ENCODE measurements around the gene POU2F1. TPM values are rescaled to one million over a fixed set of nuclear protein-coding genes. Genes with fewer than 3 reads are reported as not detected.

Gene POU2F1
- total RNA-seq, 1 donor from 2014 or later = 4.0 TPM

DNA sequence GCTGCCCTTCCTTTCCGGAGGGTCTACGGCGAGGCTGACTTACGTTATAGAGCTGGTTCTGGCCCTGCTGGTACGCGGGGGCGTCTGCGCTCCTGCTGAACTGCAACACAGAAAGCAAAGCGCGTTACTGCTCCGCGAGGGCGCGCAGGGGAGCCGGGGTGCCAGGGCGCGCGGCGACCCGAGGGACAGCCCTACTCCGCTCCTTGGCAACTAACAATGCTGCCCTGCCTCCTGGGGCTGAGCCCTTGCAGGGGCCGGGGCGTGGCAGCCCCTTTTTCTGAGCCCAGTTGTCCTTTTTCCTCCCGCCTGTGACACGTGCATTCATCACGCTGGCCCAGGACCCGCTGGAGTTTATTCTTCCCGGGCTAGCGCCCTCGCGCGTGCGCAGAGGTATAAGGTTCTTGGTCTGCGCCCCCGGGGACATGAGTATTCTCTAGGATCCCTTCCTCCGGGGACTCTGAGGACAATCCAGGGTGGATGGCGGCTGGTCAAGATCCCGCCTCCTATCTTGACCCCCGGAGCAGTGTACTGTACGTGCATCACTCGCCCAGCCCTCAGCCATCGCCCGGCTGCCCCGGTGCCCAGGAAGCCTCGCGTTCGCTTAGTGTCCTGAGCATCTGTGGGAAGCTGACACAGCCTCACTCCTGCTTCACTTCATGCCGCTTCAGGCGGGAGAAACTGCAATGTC, 218.8 kb downstream of the POU2F1 start:
- DNase-seq (ENCODE audit: low read depth in 2 of 2) = peak; percentile 39 to 56

DNA sequence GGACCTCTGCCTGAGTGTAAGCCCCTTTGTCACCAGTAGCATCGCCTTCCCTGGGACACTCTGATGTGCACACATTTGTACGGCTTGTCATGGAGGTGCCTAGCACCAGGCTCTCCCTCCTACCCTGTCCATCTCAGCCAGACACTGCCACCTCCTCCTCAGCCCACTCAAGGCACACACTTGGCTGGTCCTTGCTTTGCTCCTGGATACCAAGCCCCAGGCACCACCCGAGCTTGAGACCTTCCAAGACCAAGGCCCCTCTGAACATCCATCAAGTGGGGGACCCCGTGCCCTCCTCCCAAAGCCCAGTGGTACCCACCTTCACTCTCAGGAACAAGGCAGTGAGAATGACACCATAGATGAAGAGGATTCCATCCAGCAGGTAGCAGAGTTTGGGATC, 219.7 kb downstream of the POU2F1 start:
- DNase-seq (ENCODE audit: low read depth in 2 of 2) = no peak

DNA sequence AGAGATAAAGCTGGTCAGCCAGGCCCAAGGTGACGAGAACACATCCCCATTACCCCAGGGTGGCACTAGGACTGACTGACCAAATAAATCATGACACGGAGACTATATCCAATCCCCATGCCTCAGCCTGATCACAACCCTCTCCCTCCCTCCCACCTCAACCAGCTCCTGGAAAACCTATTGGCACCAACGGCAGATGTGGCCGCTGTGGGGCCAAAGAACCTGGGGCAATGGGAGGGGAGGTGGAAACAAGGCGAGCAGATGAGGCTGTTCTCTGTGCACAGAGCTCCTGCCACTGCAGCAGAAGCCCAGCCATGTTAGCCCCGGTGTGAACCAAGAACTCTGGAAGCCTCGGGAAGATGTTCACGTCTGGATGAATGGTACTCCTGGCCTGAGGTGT, 220.1 kb downstream of the POU2F1 start:
- no peak for DNase-seq (ENCODE audit: low read depth in 2 of 2)

DNA sequence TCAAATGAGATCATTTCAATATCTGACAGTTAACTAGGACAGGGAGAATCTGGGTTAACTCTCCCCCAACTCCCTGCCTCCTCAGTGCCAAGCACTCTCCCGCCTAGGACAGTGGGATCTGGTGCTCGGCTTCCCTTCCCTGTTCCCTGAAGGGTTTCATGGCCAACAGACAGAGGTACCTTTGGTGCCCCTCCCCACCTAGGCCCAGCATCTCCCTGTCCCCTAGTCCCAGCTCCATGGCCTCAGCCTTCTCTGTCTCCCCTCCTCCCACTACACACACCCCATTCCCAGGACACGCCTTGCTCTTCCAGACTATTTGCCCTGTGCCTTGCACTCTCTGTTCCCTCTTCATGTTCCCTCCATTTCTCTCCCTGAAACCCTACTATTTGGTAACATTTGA, 220.5 kb downstream of the POU2F1 start:
- no peak for DNase-seq (ENCODE audit: low read depth in 2 of 2)

DNA sequence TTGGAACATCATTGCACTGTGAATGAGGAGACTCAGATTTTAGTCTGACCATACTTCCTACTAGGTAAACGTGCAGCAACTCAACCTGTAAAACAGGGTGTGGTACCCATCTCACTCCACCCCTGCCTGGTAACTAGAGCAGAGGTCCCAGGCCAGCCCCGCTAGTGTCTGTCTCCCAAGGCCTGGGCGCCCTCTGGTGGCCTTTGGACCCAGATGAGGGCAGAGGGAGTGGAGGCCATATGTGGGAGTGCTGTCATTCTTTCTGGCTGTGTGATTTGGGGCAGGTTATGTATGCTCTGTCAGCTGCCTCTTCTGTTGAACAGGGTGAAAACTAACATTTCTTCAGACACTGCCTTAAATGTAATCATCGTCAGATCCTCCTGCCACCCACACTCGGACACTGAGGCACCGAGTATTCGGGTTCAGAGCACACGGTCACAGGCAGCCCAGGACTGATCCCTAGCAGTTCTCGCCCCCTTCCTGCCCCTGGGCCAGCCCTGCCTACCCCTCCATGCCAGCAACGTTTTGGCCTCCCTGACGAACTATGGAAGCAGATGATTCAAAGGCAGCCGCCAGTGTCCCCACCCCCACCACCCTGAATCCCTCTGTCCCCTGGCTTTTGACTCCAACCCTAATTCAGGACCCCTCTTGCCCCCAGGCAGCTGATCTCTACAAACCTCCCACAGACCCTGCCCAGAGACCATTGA, 221.6 kb downstream of the POU2F1 start:
- peak; percentile 72 to 82 for DNase-seq (ENCODE audit: low read depth in 2 of 2)

DNA sequence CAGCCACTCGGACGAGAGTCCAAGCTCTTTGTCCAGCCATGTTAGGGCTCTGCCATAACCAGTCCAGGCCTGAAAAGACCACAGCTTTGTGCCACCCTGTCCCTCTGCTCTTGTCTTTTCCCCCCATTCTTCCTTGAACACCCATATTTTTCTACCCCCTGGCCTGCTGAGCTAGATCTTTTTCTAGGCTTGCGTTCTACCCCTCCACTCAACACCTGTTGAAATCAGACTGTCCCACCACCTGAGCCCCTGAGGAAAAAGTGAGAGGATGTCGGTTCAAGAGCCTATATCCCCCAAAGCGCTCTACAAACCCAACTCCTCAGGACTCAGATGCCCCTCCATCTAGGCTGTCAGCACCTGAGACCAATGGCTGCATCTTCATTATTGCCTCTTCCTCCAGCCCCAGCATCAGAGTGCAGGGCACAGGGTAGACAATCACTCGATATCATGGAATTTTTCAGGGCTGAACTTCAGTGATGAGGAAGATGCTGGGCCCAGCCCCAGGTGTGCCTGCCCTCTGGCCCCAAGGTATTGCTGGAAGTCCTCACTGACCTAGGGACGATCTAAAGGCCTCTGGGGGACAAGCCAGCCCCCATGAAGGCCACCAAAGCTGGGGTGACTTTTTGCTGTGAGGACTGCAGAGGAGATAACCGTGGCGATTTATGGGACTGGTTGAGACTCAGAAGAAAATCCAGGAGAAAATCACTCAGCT, 222.3 kb downstream of the POU2F1 start:
- DNase-seq (ENCODE audit: low read depth in 2 of 2) = no peak

DNA sequence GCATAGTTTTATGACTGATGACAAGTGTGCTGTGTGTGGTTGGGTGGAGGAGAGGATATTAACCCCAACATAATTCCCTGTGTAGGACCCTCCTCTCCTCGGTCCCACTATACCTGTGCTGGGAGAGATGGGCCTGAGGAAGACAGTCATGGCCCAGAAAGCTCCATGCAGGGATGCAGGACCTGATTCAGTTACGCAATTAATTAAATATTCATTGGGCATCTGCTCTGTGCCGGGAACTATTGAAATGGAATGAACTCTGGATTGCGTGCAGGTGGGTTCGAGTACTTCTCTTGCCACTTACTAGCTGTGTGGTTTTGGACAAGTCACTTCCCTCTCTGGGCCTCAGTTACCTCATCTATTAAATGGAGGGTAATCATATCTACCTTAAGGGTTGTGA, 223.1 kb downstream of the POU2F1 start:
- no peak for DNase-seq (ENCODE audit: low read depth in 2 of 2)

DNA sequence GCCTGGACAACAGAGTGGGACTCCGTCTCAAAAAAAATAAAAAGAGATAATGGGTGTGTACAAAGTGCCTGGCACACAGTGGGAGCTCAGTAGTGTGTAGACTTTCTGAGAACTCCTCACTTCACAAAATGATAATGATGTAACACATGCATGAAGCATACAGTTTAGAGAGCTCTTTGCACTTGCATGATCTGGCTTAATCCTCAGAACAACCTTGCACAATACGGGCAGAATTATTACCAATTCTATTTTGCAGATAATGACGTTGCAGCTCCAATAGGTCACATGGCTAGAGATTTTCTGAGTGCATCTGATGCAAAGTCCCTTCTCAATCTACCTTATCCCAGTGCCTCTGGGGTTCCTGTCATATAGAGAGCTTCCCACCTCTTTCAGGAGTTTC, 226.3 kb downstream of the POU2F1 start:
- DNase-seq (ENCODE audit: low read depth in 2 of 2) = no peak

DNA sequence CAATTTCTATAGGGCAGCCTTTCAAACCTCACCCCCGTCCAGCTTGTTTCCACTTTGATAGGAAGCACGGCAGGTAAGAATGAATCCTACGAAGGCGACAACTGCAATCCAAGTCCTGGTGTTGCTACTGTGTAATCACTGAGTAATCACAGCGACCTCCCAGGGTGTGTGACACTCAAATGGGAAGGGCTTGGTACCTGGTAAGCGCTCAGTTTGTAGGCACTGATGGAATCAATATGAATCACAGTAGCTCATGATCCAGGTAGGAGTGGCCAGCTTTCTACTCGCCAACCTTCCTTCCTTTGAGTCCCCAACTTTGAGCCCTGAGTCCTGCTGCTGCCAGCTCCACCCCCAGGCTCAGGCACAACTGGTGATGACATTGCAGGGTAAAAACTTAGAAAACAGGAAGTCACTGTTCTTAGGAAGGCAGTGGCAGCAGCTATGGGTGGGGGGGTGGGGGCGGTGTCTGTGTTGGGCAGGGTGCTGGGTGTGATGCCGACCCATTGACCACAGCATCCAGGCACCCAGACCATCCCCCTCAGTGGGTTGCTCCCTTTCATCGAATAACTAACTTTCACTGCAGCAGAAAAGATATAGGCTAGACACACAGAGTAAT, 226.9 kb downstream of the POU2F1 start:
- DNase-seq (ENCODE audit: low read depth in 2 of 2) = peak in 1 of 2 donors; percentile 2

DNA sequence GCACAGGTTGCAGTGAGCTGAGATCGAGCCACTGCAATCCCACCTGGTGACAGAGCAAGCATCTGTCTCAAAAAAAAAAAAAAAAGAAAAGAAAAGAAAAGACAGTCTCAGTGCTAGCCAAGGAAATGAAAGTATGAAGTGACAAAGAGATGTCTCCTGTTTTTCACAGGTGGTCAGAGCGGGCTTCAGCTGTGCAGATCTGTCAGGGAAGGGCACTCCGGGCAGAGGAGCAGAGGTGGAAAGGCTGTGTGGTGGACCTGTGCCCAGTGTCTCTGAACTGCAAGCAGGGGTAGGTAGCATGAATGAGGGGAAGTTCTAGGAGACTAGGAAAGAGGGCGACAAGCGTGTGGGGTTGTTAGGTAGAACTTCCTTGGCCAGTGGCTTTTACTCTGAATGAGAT, 230.2 kb downstream of the POU2F1 start:
- no peak for DNase-seq (ENCODE audit: low read depth in 2 of 2)

DNA sequence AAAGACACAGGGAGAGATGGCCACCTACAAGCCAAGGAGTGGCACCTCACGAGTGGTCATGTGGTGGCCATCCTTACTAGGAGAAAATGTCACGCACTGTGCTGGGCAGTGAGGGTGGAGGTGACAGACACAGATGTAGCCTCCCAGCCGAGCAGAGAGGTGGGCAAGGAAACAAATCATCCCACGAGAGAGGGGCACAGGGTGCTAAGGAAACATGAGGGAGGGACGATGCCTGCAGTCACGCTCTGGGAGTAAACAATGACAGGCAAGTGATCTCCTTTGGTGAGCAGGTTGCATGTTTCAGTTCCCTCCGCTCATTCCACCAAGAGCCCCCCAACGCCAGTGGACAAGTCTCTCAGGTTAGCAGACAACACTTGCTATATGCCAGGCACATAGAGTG, 231.8 kb downstream of the POU2F1 start:
- DNase-seq (ENCODE audit: low read depth in 2 of 2) = no peak

DNA sequence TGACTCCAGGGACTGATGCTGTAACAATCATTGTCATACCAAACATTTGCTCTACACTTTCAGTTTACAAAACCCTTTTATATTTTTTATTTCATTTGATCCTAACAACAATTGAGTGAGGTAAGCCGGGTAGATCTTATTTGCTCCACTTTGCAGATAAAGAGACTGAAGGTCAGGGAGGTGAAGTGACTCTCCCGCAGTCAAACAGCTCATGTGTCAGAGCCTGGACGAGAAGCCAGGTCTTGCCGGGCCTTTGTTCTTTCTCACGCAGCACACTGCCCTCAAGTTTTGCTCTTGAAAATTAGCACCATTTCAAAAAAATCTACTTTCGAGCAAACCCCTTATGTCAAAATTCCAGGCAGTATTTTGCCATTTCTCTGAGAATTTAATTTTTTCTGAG, 232.4 kb downstream of the POU2F1 start:
- no peak for DNase-seq (ENCODE audit: low read depth in 2 of 2)

DNA sequence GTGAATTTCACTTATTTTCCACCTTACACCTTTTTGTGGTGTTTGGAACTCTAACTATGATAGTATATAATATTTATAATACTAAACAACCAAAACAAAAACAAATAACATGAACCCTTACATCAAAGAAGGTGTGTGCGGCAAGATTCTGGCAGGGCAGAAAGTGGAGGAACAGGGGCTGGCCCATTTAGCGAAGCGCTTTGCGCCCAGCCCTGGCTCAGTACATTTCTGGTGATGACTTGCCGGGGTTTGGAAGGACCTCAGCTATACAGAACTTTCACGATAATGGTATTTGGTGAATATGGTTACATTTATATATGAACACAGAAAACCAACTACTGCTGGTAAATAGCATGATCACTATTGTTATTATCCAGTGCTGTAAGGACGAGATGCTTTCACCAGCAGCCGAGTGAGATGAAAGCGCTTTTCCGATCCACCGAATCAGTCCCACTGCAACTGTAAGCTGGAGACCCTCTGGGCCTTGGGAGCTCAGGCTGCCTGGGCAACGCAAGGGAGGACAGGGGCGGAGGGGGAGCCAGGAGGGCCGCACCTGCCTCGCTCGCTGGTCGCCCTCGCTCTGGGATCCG, 233.7 kb downstream of the POU2F1 start:
- DNase-seq (ENCODE audit: low read depth in 2 of 2) = no peak

DNA sequence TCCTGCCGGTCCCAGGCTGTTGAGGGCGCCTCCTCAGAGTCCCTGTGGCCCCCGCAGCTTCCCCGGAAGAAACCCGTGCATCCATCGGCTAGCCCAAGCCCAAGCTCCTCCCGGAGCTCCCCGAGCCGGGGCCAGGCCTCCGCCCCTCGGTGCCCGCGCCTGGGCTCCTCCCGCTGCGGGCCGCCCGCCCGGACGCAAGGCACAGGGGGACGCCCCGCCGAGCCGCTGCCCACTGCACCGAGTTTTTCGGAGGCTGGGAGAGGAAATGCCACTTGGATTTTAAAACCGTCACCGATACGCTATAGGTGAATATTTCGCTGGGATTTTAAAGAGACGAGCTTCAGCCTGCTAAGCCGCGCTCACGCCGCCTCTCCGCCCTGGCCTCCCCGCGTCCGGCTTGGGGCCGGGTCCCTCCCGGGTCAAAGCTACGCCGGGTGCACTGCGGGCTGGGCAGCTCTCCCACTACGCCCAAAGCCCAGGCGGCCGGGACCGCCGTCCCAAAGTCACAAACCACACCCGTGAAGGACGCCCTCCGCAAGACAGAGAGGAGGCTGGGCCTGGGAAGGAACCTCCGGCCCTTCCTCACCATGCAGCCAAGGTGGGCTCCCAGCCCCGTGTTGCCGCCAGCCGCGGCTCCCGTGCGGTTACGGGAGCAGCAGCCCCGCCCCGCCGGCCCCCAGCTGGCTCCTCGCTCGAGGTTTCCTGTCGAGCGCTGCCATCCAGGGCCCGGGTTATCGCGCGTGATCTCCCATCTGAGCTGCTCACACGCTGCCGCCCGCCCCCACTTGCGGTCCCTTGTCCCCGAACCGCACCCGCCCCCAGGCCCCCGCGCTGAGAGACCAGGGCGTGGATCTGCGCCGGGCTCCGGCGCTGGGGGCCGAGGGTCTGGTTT, 234.5 kb downstream of the POU2F1 start:
- peak; percentile 19 to 39 for DNase-seq (ENCODE audit: low read depth in 2 of 2)

DNA sequence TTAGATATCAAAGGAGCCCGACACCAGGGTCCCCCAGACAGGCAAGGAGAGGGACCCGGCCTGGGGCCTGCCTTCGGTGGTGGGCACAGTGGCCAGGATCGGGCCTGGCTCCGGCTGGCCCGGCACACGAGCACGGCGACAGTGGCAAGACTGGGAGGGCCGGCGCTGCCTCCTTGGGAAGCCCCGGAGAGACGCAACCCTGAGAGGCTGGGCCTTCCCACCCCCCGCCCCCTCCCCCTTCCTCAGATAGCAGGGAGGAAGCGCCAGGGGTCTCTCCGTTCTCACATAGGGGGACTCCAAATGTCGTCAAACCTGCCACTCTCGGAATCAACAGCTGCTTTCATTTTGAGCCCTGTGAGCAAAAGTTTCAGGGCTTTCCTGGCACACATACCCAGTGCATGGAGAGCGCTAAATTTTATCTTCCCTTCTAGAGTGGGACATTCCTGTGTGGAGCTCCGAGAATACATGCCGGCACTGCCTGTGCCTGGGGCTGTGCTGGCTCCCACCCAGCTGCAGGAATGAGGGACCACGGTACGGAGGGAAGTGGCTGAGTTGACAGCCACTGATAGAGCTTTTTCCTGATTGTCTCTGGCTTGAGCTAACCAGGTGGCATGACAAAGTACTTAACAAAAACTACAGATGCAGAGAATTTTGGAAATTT, 235.2 kb downstream of the POU2F1 start:
- DNase-seq (ENCODE audit: low read depth in 2 of 2) = peak in 1 of 2 donors; percentile 26

DNA sequence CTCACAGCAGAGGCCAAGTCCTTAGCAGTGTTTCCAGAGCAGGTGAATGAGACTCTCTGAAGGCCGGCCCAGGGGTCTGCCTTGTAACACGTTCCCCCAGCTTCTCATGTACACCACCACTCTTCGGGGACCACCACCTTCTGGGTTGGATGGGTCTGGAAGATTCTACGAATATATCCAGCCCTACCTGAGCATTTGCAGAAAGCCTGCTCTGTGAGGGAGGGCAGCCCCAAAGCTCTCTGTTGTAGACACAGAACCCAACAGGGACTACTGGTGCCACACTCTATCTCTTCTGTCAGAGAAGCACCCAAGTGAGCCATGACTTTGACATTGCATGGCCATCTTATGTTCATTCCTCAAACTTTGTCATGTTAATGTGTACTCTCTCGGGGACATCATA, 235.8 kb downstream of the POU2F1 start:
- no peak for DNase-seq (ENCODE audit: low read depth in 2 of 2)

DNA sequence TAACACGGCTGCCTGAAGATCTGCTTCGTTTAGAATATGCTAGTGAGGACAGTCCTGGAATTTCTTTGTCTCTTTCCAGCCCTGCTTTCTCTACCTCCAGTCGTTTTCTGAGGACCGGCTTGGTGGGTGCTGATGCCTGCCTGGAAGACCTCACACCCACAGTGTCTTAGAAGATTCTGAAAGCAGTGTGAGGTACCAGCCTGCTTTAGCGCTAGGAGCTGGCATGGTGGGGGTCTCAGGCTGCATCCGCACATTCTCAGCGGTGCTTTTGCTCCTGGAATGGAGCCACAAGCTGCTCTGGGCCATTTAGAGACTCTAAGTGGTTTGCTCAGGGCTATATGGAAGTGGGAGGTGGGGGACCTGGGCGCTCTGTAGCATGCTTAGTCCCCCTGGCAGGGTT, 236.2 kb downstream of the POU2F1 start:
- DNase-seq (ENCODE audit: low read depth in 2 of 2) = no peak

DNA sequence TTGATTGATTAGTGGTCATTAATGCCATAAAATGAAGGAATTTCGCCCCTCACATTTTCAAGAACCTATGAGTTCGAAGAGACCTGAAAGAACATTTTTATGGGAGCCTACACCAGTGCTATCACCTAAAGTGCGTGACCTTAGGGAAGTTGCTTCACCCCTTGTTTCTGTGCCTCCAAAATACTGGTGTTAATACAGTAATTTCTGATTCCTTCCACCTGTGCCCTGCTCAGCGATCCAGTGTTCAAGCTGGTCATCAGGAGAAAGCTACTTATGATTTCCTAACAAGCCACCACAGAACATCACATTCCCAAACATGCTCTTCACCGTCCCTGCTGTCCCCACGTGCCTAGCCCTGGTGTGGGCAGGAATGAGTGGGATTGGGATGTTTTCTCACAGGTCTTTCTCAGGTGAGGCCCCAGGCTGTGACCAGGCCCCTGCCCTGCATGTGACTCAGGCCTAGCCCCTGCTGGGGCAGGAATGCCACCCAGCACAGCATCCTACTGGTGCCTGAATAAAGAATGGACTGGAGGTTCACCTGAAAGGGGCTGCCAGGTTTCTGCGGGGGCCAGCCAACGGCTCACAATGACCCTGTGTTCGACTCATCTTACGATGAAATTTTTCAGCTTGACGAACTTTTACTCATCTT, 237.4 kb downstream of the POU2F1 start:
- no peak for DNase-seq (ENCODE audit: low read depth in 2 of 2)

DNA sequence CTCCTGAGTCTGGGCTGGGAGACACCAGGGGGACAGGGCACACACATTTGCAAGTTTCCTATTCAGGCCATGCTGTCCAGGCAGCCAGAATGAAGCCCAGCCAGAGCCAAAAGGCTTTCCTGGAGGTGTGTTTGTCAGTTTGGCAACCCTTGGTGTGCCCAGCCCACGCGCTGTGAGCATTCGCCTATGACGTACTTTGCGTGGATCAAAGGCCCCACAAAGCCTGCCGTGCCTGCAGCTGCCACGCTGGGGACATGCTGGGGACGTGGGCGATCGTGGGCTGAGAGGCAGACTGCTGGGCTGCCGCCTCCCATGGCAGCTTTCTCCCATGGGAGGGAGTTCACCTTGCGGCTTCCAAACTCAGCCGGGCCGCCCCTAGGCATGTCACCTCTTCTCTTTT, 240.2 kb downstream of the POU2F1 start:
- DNase-seq (ENCODE audit: low read depth in 2 of 2) = no peak

DNA sequence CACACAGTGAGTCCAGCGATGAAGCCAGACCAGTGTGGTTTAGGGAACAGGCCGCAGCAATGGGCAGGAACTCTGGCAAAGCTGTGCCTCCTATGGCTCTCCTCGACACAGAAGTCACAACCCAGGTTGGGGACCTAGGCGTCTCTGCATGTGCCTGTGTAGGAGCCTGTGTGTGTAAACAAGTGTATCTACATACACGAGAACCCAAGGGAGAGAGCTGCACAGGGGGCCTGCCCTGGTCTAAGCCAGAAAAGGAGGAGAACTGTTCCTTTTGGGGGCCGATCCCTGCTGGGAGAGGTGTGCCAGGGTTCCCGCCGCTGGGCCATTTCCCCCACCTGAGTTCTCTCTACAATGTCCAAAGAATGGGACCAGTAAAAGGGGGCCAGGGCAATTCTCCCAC, 241.7 kb downstream of the POU2F1 start:
- DNase-seq (ENCODE audit: low read depth in 2 of 2) = no peak
